HepG2 (cell line): Measurements from ENCODE around the gene NPAS2. TPM values are rescaled to one million over a fixed set of nuclear protein-coding genes. Genes with fewer than 3 reads are reported as not detected.

Experiments used
- BCL6 ChIP-seq: IDR thresholded peaks from 2 replicates; pipeline ENCODE4 v1.6.1; 2016; ENCODE audit warnings: missing genetic modification reagents, missing compliant biosample characterization
- CENPT ChIP-seq: sonication (generic); formaldehyde crosslinking; IDR thresholded peaks from 2 replicates; pipeline ENCODE4 v1.8.0; 2022; ENCODE audit warnings: low read depth, mild to moderate bottlenecking, moderate library complexity, missing genetic modification reagents
- CREM ChIP-seq, 2 experiments: sonication (generic) in 1 of 2; formaldehyde crosslinking in 1 of 2; IDR thresholded peaks; 2 replicates each; pipeline versions ENCODE4 v1.4.0 to v1.6.1; 2016 to 2020; ENCODE audit warnings: antibody characterized with exemption in 1 of 2, mild to moderate bottlenecking in 1 of 2, missing genetic modification reagents in 1 of 2
- ELF3 ChIP-seq: IDR thresholded peaks from 2 replicates; pipeline ENCODE4 v1.6.1; 2016; ENCODE audit warnings: missing genetic modification reagents, missing compliant biosample characterization
- FOXO1 ChIP-seq: sonication (generic); formaldehyde crosslinking; IDR thresholded peaks from 2 replicates; pipeline ENCODE4 v1.4.0; 2020; ENCODE audit warnings: missing genetic modification reagents
- HES4 ChIP-seq: sonication (generic); formaldehyde crosslinking; IDR thresholded peaks from 2 replicates; pipeline ENCODE4 v1.9.0; 2021; ENCODE audit warnings: mild to moderate bottlenecking, missing genetic modification reagents, borderline replicate concordance
- MYNN ChIP-seq: sonication (generic); formaldehyde crosslinking; IDR thresholded peaks from 2 replicates; pipeline ENCODE4 v1.4.0; 2020; ENCODE audit warnings: mild to moderate bottlenecking, low read depth, missing genetic modification reagents
- NCOA5 ChIP-seq: sonication (generic); formaldehyde crosslinking; IDR thresholded peaks from 2 replicates; pipeline ENCODE4 v1.4.0; 2020; ENCODE audit warnings: missing genetic modification reagents
- NFKB2 ChIP-seq: sonication (generic); formaldehyde crosslinking; IDR thresholded peaks from 2 replicates; pipeline ENCODE4 v1.4.0; 2020; ENCODE audit warnings: missing genetic modification reagents, borderline replicate concordance
- REPIN1 ChIP-seq: sonication (generic); formaldehyde crosslinking; IDR thresholded peaks from 2 replicates; pipeline ENCODE4 v1.8.0; 2022; ENCODE audit warnings: missing genetic modification reagents, low read depth, mild to moderate bottlenecking, borderline replicate concordance
- ZNF441 ChIP-seq: sonication (generic); formaldehyde crosslinking; IDR thresholded peaks from 2 replicates; pipeline ENCODE4 v1.7.0; 2021; ENCODE audit warnings: missing genetic modification reagents, borderline replicate concordance
- polyA plus RNA-seq, 8 experiments: library from polyadenylated mRNA; depleted of rRNA in 3 of 8; stranded (reverse) in 7 of 8; unstranded in 1 of 8; fragments of >200 nt; fragmentation: Illumina TruSeq in 4 of 8; extraction: Trizol in 4 of 8; gene quantifications; 2 replicates each; pipeline versions ENCODE4 v1.2.1 to v1.2.3, GENCODE V29; 2011 to 2016; ENCODE audit warnings: low read depth in 4 of 8, missing spikeins in 1 of 8, mixed read lengths in 1 of 8; ENCODE audit not compliant: insufficient read depth in 1 of 8
- total RNA-seq, 5 experiments: library from RNA; depleted of rRNA; stranded (reverse); fragments of >200 nt; fragmentation: Illumina TruSeq; extraction: Trizol; gene quantifications; 2 replicates each; pipeline ENCODE4 v1.2.3, GENCODE V29; 2016; ENCODE audit warnings: low read depth in 1 of 5
- TF ChIP-seq, protein P1 (sequence below): sonication (generic); formaldehyde crosslinking; IDR thresholded peaks from 2 replicates; pipeline ENCODE4 v1.8.1; 2023; ENCODE audit warnings: missing genetic modification reagents, inconsistent platforms, borderline replicate concordance
- TF ChIP-seq, protein P2 (sequence below): sonication (generic); formaldehyde crosslinking; IDR thresholded peaks from 2 replicates; pipeline ENCODE4 v1.4.0; 2020; ENCODE audit warnings: mild to moderate bottlenecking, missing genetic modification reagents
- TF ChIP-seq, protein P3 (sequence below): sonication (generic); formaldehyde crosslinking; IDR thresholded peaks from 2 replicates; pipeline ENCODE4 v1.5.1; 2020; ENCODE audit warnings: mild to moderate bottlenecking, missing genetic modification reagents, moderate library complexity
- TF ChIP-seq, protein P4 (sequence below): sonication (generic); formaldehyde crosslinking; IDR thresholded peaks from 2 replicates; pipeline ENCODE4 v1.4.0; 2020; ENCODE audit warnings: mild to moderate bottlenecking, missing genetic modification reagents, borderline replicate concordance

The NPAS2 gene
- total and polyA plus RNA-seq, 2 of the 13 experiments (the other 11 are each of a cell fraction or from before 2014, with no cell fraction given), result 14.8 to 37.5 TPM

DNA sequence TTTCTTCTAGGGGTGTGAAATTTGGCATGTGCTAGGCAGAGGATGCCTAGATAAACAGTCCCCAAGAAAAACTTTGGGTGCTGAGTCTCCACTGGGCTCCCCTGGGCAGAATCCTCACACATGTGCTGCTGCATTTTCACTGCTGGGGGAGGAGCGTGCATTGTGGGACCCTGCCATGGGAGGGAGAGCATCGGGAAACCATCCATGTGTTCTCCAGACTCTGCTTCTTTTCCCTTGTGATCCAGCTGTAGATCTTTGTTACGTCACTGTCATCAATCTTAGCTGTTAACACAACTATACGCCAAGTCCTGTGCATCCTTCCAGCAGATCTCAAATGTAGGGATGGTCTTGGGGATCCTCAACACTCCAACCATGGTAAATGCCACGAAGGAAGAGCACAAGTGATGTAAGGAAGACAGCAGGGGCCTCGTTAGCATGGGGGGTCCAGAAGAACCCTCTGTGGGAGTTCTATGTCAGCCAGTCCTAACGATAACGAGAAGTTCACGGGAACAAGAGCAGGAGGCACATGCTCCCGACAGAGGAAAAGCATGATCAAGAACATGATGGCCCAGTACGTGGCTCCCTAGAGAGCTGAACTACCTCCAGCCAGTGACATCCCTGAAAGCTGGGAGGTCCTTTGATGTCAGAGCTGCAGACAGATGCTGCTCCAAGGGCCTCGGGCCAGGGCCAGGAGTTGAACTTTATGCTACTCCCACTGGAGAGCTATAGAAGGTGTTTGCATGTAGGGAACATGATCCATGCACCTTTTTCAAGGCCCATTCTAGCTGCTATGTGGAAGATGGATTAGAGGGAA is 41.1 kb upstream of the NPAS2 start (continued):
- TF ChIP-seq, protein P1, sequence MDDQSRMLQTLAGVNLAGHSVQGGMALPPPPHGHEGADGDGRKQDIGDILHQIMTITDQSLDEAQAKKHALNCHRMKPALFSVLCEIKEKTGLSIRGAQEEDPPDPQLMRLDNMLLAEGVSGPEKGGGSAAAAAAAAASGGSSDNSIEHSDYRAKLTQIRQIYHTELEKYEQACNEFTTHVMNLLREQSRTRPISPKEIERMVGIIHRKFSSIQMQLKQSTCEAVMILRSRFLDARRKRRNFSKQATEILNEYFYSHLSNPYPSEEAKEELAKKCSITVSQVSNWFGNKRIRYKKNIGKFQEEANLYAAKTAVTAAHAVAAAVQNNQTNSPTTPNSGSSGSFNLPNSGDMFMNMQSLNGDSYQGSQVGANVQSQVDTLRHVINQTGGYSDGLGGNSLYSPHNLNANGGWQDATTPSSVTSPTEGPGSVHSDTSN (CRISPR knock-in tag), result no peak
- no peak for TF ChIP-seq NCOA5 (CRISPR knock-in tag)
- no peak for TF ChIP-seq CREM (IDR thresholded peaks at IDR 0.05)
- no peak for TF ChIP-seq CREM (CRISPR knock-in tag; IDR thresholded peaks at IDR 0.05)
- TF ChIP-seq ELF3 (CRISPR knock-in tag), result peak; percentile 80; the same call in 1 of the 2 replicates
- 0 out of 2 replicates have a peak, but pooled peaks have one; percentile 17 for TF ChIP-seq REPIN1
- TF ChIP-seq MYNN (CRISPR knock-in tag), result peak; percentile 28; the same call in 1 of the 2 replicates
- TF ChIP-seq, protein P2, sequence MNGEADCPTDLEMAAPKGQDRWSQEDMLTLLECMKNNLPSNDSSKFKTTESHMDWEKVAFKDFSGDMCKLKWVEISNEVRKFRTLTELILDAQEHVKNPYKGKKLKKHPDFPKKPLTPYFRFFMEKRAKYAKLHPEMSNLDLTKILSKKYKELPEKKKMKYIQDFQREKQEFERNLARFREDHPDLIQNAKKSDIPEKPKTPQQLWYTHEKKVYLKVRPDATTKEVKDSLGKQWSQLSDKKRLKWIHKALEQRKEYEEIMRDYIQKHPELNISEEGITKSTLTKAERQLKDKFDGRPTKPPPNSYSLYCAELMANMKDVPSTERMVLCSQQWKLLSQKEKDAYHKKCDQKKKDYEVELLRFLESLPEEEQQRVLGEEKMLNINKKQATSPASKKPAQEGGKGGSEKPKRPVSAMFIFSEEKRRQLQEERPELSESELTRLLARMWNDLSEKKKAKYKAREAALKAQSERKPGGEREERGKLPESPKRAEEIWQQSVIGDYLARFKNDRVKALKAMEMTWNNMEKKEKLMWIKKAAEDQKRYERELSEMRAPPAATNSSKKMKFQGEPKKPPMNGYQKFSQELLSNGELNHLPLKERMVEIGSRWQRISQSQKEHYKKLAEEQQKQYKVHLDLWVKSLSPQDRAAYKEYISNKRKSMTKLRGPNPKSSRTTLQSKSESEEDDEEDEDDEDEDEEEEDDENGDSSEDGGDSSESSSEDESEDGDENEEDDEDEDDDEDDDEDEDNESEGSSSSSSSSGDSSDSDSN (CRISPR knock-in tag), result peak; percentile 28; the same call in 1 of the 2 replicates
- TF ChIP-seq HES4 (CRISPR knock-in tag), result no peak
- TF ChIP-seq, protein P3, sequence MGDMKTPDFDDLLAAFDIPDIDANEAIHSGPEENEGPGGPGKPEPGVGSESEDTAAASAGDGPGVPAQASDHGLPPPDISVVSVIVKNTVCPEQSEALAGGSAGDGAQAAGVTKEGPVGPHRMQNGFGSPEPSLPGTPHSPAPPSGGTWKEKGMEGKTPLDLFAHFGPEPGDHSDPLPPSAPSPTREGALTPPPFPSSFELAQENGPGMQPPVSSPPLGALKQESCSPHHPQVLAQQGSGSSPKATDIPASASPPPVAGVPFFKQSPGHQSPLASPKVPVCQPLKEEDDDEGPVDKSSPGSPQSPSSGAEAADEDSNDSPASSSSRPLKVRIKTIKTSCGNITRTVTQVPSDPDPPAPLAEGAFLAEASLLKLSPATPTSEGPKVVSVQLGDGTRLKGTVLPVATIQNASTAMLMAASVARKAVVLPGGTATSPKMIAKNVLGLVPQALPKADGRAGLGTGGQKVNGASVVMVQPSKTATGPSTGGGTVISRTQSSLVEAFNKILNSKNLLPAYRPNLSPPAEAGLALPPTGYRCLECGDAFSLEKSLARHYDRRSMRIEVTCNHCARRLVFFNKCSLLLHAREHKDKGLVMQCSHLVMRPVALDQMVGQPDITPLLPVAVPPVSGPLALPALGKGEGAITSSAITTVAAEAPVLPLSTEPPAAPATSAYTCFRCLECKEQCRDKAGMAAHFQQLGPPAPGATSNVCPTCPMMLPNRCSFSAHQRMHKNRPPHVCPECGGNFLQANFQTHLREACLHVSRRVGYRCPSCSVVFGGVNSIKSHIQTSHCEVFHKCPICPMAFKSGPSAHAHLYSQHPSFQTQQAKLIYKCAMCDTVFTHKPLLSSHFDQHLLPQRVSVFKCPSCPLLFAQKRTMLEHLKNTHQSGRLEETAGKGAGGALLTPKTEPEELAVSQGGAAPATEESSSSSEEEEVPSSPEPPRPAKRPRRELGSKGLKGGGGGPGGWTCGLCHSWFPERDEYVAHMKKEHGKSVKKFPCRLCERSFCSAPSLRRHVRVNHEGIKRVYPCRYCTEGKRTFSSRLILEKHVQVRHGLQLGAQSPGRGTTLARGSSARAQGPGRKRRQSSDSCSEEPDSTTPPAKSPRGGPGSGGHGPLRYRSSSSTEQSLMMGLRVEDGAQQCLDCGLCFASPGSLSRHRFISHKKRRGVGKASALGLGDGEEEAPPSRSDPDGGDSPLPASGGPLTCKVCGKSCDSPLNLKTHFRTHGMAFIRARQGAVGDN (CRISPR knock-in tag), result peak; percentile 80
- peak; percentile 87 for TF ChIP-seq BCL6 (CRISPR knock-in tag)
- TF ChIP-seq NFKB2 (CRISPR knock-in tag), result no peak
- TF ChIP-seq FOXO1 (CRISPR knock-in tag), result 0 out of 2 replicates have a peak, but pooled peaks have one; percentile 36
- TF ChIP-seq, protein P4, sequence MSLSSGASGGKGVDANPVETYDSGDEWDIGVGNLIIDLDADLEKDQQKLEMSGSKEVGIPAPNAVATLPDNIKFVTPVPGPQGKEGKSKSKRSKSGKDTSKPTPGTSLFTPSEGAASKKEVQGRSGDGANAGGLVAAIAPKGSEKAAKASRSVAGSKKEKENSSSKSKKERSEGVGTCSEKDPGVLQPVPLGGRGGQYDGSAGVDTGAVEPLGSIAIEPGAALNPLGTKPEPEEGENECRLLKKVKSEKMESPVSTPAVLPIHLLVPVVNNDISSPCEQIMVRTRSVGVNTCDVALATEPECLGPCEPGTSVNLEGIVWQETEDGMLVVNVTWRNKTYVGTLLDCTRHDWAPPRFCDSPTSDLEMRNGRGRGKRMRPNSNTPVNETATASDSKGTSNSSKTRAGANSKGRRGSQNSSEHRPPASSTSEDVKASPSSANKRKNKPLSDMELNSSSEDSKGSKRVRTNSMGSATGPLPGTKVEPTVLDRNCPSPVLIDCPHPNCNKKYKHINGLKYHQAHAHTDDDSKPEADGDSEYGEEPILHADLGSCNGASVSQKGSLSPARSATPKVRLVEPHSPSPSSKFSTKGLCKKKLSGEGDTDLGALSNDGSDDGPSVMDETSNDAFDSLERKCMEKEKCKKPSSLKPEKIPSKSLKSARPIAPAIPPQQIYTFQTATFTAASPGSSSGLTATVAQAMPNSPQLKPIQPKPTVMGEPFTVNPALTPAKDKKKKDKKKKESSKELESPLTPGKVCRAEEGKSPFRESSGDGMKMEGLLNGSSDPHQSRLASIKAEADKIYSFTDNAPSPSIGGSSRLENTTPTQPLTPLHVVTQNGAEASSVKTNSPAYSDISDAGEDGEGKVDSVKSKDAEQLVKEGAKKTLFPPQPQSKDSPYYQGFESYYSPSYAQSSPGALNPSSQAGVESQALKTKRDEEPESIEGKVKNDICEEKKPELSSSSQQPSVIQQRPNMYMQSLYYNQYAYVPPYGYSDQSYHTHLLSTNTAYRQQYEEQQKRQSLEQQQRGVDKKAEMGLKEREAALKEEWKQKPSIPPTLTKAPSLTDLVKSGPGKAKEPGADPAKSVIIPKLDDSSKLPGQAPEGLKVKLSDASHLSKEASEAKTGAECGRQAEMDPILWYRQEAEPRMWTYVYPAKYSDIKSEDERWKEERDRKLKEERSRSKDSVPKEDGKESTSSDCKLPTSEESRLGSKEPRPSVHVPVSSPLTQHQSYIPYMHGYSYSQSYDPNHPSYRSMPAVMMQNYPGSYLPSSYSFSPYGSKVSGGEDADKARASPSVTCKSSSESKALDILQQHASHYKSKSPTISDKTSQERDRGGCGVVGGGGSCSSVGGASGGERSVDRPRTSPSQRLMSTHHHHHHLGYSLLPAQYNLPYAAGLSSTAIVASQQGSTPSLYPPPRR (CRISPR knock-in tag), result no peak
- TF ChIP-seq CENPT, result no peak
- TF ChIP-seq ZNF441 (CRISPR knock-in tag), result peak; percentile 44; the same call in 1 of the 2 replicates
